ENCODE results near the gene GALNT2. TPM values are rescaled to one million over a fixed set of nuclear protein-coding genes. Genes with fewer than 3 reads are reported as not detected.

Gene GALNT2
- total RNA-seq, 1 experiment from 2014 or later: 62.2 TPM

GRCh38 chr1:230152999-230153398 lies 86.0 kb downstream of the GALNT2 start:
- no peaks in the 10 kb centered on the region for H3K27me3 Mint-ChIP-seq (ENCODE audit: insufficient read depth, unreplicated experiment)
- no peaks in the 10 kb centered on the region for H3K9me3 Mint-ChIP-seq (ENCODE audit: unreplicated experiment)
- no peak for TF ChIP-seq CTCF (IDR thresholded peaks at IDR 0.05; ENCODE audit: insufficient read depth in 1 of 2, low read depth in 1 of 2, low read length in 1 of 2, severe bottlenecking in 1 of 2, unreplicated experiment in 1 of 2)
- H3K4me1 ChIP-seq: peaks cover 7% of the 10 kb centered on the region
- H3K4me1 Mint-ChIP-seq (ENCODE audit: low read depth, unreplicated experiment): peaks cover 8% of the 10 kb centered on the region
- CTCF ChIA-PET: no interaction called here
- H3K27me3 ChIP-seq (replicated peaks; ENCODE audit: control insufficient read depth, insufficient read depth, low read length): no peaks in the 10 kb centered on the region
- no TSS peak for BruUV-seq (replicated peaks)
- H3K27ac Mint-ChIP-seq (ENCODE audit: unreplicated experiment): no peak overlapping the region
- intact Hi-C loops (cut with micrococcal nuclease; ENCODE audit: unreplicated experiment): no loop called here
- no peak overlapping the region for H3K4me3 ChIP-seq (ENCODE audit: low read depth, low read length)
- peaks cover 5% of the 10 kb centered on the region for H3K36me3 Mint-ChIP-seq (ENCODE audit: insufficient read depth, unreplicated experiment)
- H3K36me3 ChIP-seq (ENCODE audit: control insufficient read depth, insufficient read depth, low read length): no peaks in the 10 kb centered on the region
- no peaks in the 10 kb centered on the region for H3K9me3 ChIP-seq
- POLR2A ChIA-PET: no interaction called here
- no peak for DNase-seq
- H3K4me3 Mint-ChIP-seq (ENCODE audit: unreplicated experiment): no peak overlapping the region

GRCh38 chr1:230153641-230154296 lies 86.7 kb downstream of the GALNT2 start:
- H3K9me3 ChIP-seq: no peaks in the 10 kb centered on the region

GRCh38 chr1:230155021-230155420 lies 88.0 kb downstream of the GALNT2 start:
- no TSS peak for BruUV-seq (replicated peaks)

More at GRCh38 chr1:230153641-230154296, 86.7 kb downstream of the GALNT2 start:
- no peaks in the 10 kb centered on the region for H3K27me3 Mint-ChIP-seq (ENCODE audit: insufficient read depth, unreplicated experiment)
- ChIA-PET CTCF (interaction anchor here (0.7 kb wide), 1 partner anchor 715 kb away, joined by 3 read pairs; the partner anchor contains the start of gene C1orf198), POLR2A (no interaction called here)
- H3K36me3 ChIP-seq (ENCODE audit: control insufficient read depth, insufficient read depth, low read length): no peaks in the 10 kb centered on the region
- peaks cover 15% of the 10 kb centered on the region for H3K4me1 Mint-ChIP-seq (ENCODE audit: low read depth, unreplicated experiment)
- H3K27ac Mint-ChIP-seq (ENCODE audit: unreplicated experiment): no peak overlapping the region
- intact Hi-C loops (cut with micrococcal nuclease; ENCODE audit: unreplicated experiment): no loop called here
- no peak overlapping the region for H3K4me3 ChIP-seq (ENCODE audit: low read depth, low read length)
- no peaks in the 10 kb centered on the region for H3K9me3 Mint-ChIP-seq (ENCODE audit: unreplicated experiment)
- H3K4me1 ChIP-seq: peaks cover 15% of the 10 kb centered on the region
- peak in 1 of 2 experiments; percentile 41 for DNase-seq
- peaks cover 5% of the 10 kb centered on the region for H3K36me3 Mint-ChIP-seq (ENCODE audit: insufficient read depth, unreplicated experiment)
- H3K4me3 Mint-ChIP-seq (ENCODE audit: unreplicated experiment): no peak overlapping the region
- no peak for TF ChIP-seq CTCF (IDR thresholded peaks at IDR 0.05; ENCODE audit: insufficient read depth in 1 of 2, low read depth in 1 of 2, low read length in 1 of 2, severe bottlenecking in 1 of 2, unreplicated experiment in 1 of 2)
- BruUV-seq (replicated peaks): no TSS peak
- no peaks in the 10 kb centered on the region for H3K27me3 ChIP-seq (replicated peaks; ENCODE audit: control insufficient read depth, insufficient read depth, low read length)

More at GRCh38 chr1:230155021-230155420, 88.0 kb downstream of the GALNT2 start:
- intact Hi-C loops (cut with micrococcal nuclease; ENCODE audit: unreplicated experiment): loop anchor here (5.0 kb wide), 1 partner anchor 88 kb away; the partner anchor contains the start of gene GALNT2
- CTCF ChIA-PET: no interaction called here
- DNase-seq: no peak
- no peak overlapping the region for H3K4me3 Mint-ChIP-seq (ENCODE audit: unreplicated experiment)
- peaks cover 20% of the 10 kb centered on the region for H3K4me1 Mint-ChIP-seq (ENCODE audit: low read depth, unreplicated experiment)
- Histone ChIP-seq H3K9me3 (no peaks in the 10 kb centered on the region), H3K4me3 (ENCODE audit: low read depth, low read length) (no peak overlapping the region), H3K36me3 (ENCODE audit: control insufficient read depth, insufficient read depth, low read length) (no peaks in the 10 kb centered on the region), H3K4me1 (peaks cover 23% of the 10 kb centered on the region), H3K27me3 (replicated peaks; ENCODE audit: control insufficient read depth, insufficient read depth, low read length) (no peaks in the 10 kb centered on the region)
- TF ChIP-seq CTCF (IDR thresholded peaks at IDR 0.05; ENCODE audit: insufficient read depth in 1 of 2, low read depth in 1 of 2, low read length in 1 of 2, severe bottlenecking in 1 of 2, unreplicated experiment in 1 of 2): no peak
- no peak overlapping the region for H3K27ac Mint-ChIP-seq (ENCODE audit: unreplicated experiment)
- POLR2A ChIA-PET: no interaction called here
- peaks cover 5% of the 10 kb centered on the region for H3K36me3 Mint-ChIP-seq (ENCODE audit: insufficient read depth, unreplicated experiment)
- no peaks in the 10 kb centered on the region for H3K27me3 Mint-ChIP-seq (ENCODE audit: insufficient read depth, unreplicated experiment)
- no peaks in the 10 kb centered on the region for H3K9me3 Mint-ChIP-seq (ENCODE audit: unreplicated experiment)
